Upper lobe of left lung (tissue), 6 donors: Measurements from ENCODE around the gene LBX1. TPM values are rescaled to one million over a fixed set of nuclear protein-coding genes. Genes with fewer than 3 reads are reported as not detected.

ENCODE experiments used
- ATAC-seq, 2 donors: fragments of 200-7000 bp; cut with Tn5 transposase; one replicate each; pipeline ENCODE4 v1.9.1; 2022; ENCODE audit warnings: mild to moderate bottlenecking in 2 of 2, moderate library complexity in 2 of 2; ENCODE audit not compliant: low FRiP score in 2 of 2
- DNase-seq, 2 donors: peaks; one replicate each; pipeline ENCODE4 v3.0.0-alpha.2; 2019 to 2020
- H3K27ac ChIP-seq, 4 donors: fragments of 200-600 bp; sonication (generic); one replicate each; pipeline ENCODE4 v1.5.1; 2016 to 2019
- H3K27me3 ChIP-seq, 4 donors: fragments of 200-600 bp; sonication (generic); one replicate each; pipeline ENCODE4 v1.5.1; 2017 to 2019
- H3K36me3 ChIP-seq, 4 donors: fragments of 200-600 bp; sonication (generic); one replicate each; pipeline ENCODE4 v1.5.1; 2016 to 2019
- H3K4me1 ChIP-seq, 4 donors: fragments of 200-600 bp; sonication (generic); one replicate each; pipeline ENCODE4 v1.5.1; 2018 to 2019
- H3K4me3 ChIP-seq, 4 donors: fragments of 200-600 bp; sonication (generic); one replicate each; pipeline ENCODE4 v1.5.1; 2017 to 2019; ENCODE audit warnings: mild to moderate bottlenecking in 2 of 4, moderate library complexity in 1 of 4
- H3K9me3 ChIP-seq, 4 donors: fragments of 200-600 bp; sonication (generic); one replicate each; pipeline ENCODE4 v1.5.1; 2018 to 2019
- EP300 ChIP-seq, 4 donors: sonication (generic); formaldehyde crosslinking; IDR thresholded peaks; one replicate each; pipeline ENCODE4 v1.5.1; 2017; ENCODE audit warnings: antibody characterized with exemption in 4 of 4, control low read depth in 2 of 4
- POLR2A ChIP-seq, 4 donors: fragments of 450-650 bp; IDR thresholded peaks; one replicate each; pipeline ENCODE4 v1.5.1; 2016 to 2017; ENCODE audit warnings: antibody characterized with exemption in 4 of 4, mild to moderate bottlenecking in 2 of 4
- POLR2AphosphoS5 ChIP-seq, 2 donors: sonication (generic); formaldehyde crosslinking; IDR thresholded peaks; one replicate each; pipeline ENCODE4 v1.5.1; 2017; ENCODE audit warnings: antibody characterized with exemption in 2 of 2
- WGBS, 2 donors: methylation state at CpG; one replicate each; pipeline ENCODE4 v1.1.5; 2017 to 2018; 5-methylcytosine and 5-hydroxymethylcytosine counted together
- total RNA-seq, 6 donors: library from RNA; depleted of rRNA in 4 of 6; stranded (reverse); fragments of >200 nt in 4 of 6; gene quantifications; one replicate each; pipeline versions ENCODE4 v1.1.0 to v1.2.1, GENCODE V29; 2016 to 2021
- TF ChIP-seq, protein P1 (sequence below), 6 experiments: fragments of 450-650 bp in 4 of 6; fragments of 200-600 bp in 2 of 6; sonication (generic) in 2 of 6; IDR thresholded peaks; one replicate each; pipeline ENCODE4 v1.5.1; 2016 to 2019; ENCODE audit warnings: antibody characterized with exemption in 6 of 6
- donor health status: DM: no; HTN: no; CAD: no; lungs with moderate emphysema.
- donor health status: DM: no; HTN: yes; CAD: no; lungs with severe emphysema.

The LBX1 gene
- total RNA-seq, 6 donors from 2014 or later, result 0.11 to 0.20 TPM; not detected in 4

GRCh38 chr10:101263150-101263752 lies 34.0 kb upstream of the LBX1 start:
- ATAC-seq (peak in 1 of 2 donors; percentile 28), DNase-seq (no peak)
- no peaks in the 10 kb centered on the region for H3K36me3 ChIP-seq
- TF ChIP-seq EP300 (IDR thresholded peaks at IDR 0.05) (no peak), POLR2A (IDR thresholded peaks at IDR 0.05) (no peak), POLR2AphosphoS5 (IDR thresholded peaks at IDR 0.05) (no peak)
- TF ChIP-seq, protein P1, sequence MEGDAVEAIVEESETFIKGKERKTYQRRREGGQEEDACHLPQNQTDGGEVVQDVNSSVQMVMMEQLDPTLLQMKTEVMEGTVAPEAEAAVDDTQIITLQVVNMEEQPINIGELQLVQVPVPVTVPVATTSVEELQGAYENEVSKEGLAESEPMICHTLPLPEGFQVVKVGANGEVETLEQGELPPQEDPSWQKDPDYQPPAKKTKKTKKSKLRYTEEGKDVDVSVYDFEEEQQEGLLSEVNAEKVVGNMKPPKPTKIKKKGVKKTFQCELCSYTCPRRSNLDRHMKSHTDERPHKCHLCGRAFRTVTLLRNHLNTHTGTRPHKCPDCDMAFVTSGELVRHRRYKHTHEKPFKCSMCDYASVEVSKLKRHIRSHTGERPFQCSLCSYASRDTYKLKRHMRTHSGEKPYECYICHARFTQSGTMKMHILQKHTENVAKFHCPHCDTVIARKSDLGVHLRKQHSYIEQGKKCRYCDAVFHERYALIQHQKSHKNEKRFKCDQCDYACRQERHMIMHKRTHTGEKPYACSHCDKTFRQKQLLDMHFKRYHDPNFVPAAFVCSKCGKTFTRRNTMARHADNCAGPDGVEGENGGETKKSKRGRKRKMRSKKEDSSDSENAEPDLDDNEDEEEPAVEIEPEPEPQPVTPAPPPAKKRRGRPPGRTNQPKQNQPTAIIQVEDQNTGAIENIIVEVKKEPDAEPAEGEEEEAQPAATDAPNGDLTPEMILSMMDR (IDR thresholded peaks at IDR 0.05), result no peak
- peaks cover 0 to 6% (median 0%) of the 10 kb centered on the region in 4 donors for H3K4me1 ChIP-seq
- WGBS, 2 donors, result 54% methylated on average over 11 of the region's 11 CpGs
- H3K27me3 ChIP-seq, result peaks cover 0 to 3% (median 0%) of the 10 kb centered on the region in 4 donors
- H3K9me3 ChIP-seq, result peaks cover 0 to 6% (median 3%) of the 10 kb centered on the region in 4 donors
- no peak overlapping the region for H3K27ac ChIP-seq
- H3K4me3 ChIP-seq, result no peak overlapping the region

- peak in 1 of 2 donors; percentile 31 for ATAC-seq
- H3K27me3 ChIP-seq, result peaks cover 0 to 3% (median 0%) of the 10 kb centered on the region in 4 donors
- WGBS, 2 donors, result 69 to 77% methylated on average over 8 to 9 of the region's 9 CpGs
Measured at GRCh38 chr10:101262147-101262546, 32.9 kb upstream of the LBX1 start.

DNA sequence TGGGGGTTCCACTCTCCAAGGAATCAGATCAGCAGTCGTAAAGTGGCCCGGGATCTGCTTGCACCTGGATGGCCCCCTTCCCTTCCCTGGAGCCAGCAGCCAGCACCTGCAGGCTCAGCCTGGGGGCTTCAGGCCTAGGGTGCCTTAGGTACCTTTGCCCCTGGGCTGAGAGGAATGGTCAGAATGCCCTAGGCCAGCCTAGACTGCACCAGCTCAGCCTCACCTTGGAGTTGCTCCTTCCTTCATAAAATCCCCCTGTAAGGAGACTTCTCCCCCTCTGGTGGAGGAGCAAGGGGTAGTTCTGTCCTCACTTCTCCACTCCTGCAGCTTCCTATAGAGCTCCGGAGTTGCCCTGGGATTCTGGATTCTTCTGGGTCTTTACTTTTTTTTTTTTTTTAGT lies 32.4 kb upstream of the LBX1 start:
- peaks cover 0 to 3% (median 0%) of the 10 kb centered on the region in 4 donors for H3K27me3 ChIP-seq
- H3K4me1 ChIP-seq, result peaks cover 0 to 6% (median 0%) of the 10 kb centered on the region in 4 donors
- H3K27ac ChIP-seq, result no peak overlapping the region
- WGBS, 2 donors, result 57 to 67% methylated on average over 3 of the region's 3 CpGs
- H3K9me3 ChIP-seq, result peaks cover 0 to 9% (median 7%) of the 10 kb centered on the region in 4 donors
- no peaks in the 10 kb centered on the region for H3K36me3 ChIP-seq
- H3K4me3 ChIP-seq, result no peak overlapping the region
- TF ChIP-seq EP300 (IDR thresholded peaks at IDR 0.05) (no peak), POLR2AphosphoS5 (IDR thresholded peaks at IDR 0.05) (no peak), POLR2A (IDR thresholded peaks at IDR 0.05) (no peak)
- TF ChIP-seq, protein P1 (IDR thresholded peaks at IDR 0.05), result no peak
- ATAC-seq (no peak), DNase-seq (no peak)

More at GRCh38 chr10:101262147-101262546, 32.9 kb upstream of the LBX1 start:
- Histone ChIP-seq H3K9me3 (peaks cover 0 to 9% (median 7%) of the 10 kb centered on the region in 4 donors), H3K4me3 (no peak overlapping the region), H3K27ac (no peak overlapping the region), H3K36me3 (no peaks in the 10 kb centered on the region), H3K4me1 (peaks cover 0 to 6% (median 0%) of the 10 kb centered on the region in 4 donors)
- no peak for TF ChIP-seq POLR2A (IDR thresholded peaks at IDR 0.05)
- TF ChIP-seq, protein P1 (IDR thresholded peaks at IDR 0.05), result no peak
- no peak for TF ChIP-seq POLR2AphosphoS5 (IDR thresholded peaks at IDR 0.05)
- no peak for TF ChIP-seq EP300 (IDR thresholded peaks at IDR 0.05)
- DNase-seq, result no peak

GRCh38 chr10:101260764-101261481 lies 31.7 kb upstream of the LBX1 start:
- DNase-seq (no peak), ATAC-seq (no peak)
- H3K36me3 ChIP-seq, result no peaks in the 10 kb centered on the region
- TF ChIP-seq POLR2A (IDR thresholded peaks at IDR 0.05), result no peak
- no peak for TF ChIP-seq EP300 (IDR thresholded peaks at IDR 0.05)
- no peak for TF ChIP-seq POLR2AphosphoS5 (IDR thresholded peaks at IDR 0.05)
- peaks cover 0 to 3% (median 0%) of the 10 kb centered on the region in 4 donors for H3K27me3 ChIP-seq
- no peak overlapping the region for H3K4me3 ChIP-seq
- 21 to 23% methylated on average over 17 to 21 of the region's 21 CpGs for WGBS, 2 donors
- peaks cover 0 to 9% (median 7%) of the 10 kb centered on the region in 4 donors for H3K9me3 ChIP-seq
- no peak overlapping the region for H3K27ac ChIP-seq
- H3K4me1 ChIP-seq, result peaks cover 0 to 6% (median 0%) of the 10 kb centered on the region in 4 donors

- 84 to 95% methylated on average over 4 of the region's 4 CpGs for WGBS, 2 donors
- peaks cover 0 to 6% (median 0%) of the 10 kb centered on the region in 4 donors for H3K4me1 ChIP-seq
- peaks cover 0 to 3% (median 0%) of the 10 kb centered on the region in 4 donors for H3K27me3 ChIP-seq
- DNase-seq (no peak), ATAC-seq (no peak)
- H3K9me3 ChIP-seq, result peaks cover 0 to 9% (median 7%) of the 10 kb centered on the region in 4 donors
- no peak for TF ChIP-seq POLR2AphosphoS5 (IDR thresholded peaks at IDR 0.05)
- TF ChIP-seq, protein P1 (IDR thresholded peaks at IDR 0.05), result no peak
- no peak for TF ChIP-seq POLR2A (IDR thresholded peaks at IDR 0.05)
- TF ChIP-seq EP300 (IDR thresholded peaks at IDR 0.05), result no peak
- no peak overlapping the region for H3K4me3 ChIP-seq
- H3K36me3 ChIP-seq, result no peaks in the 10 kb centered on the region
- H3K27ac ChIP-seq, result no peak overlapping the region
Measured at GRCh38 chr10:101258179-101258885, 29.1 kb upstream of the LBX1 start.
